ENCODE results near the gene ZEB2.

The ZEB2 gene

GRCh38 chr2:144439993-144440392 is 79.9 kb downstream of the ZEB2 start:
- peaks cover 59% of the 10 kb centered on the region for H3K4me1 ChIP-seq (ENCODE audit: insufficient read depth, low read length)
- H2AFZ ChIP-seq (ENCODE audit: low read depth, low read length) = no peak overlapping the region
- no peak overlapping the region for H3K4me3 ChIP-seq (ENCODE audit: low read length)
- no peaks in the 10 kb centered on the region for H3K27me3 ChIP-seq (ENCODE audit: insufficient read depth, low read length)
- H3K36me3 ChIP-seq (ENCODE audit: insufficient read depth, low read length) = peaks cover 8% of the 10 kb centered on the region
- no peaks in the 10 kb centered on the region for H3K9me3 ChIP-seq (ENCODE audit: low read length)

- Histone ChIP-seq H3K27me3 (ENCODE audit: insufficient read depth, low read length) (no peaks in the 10 kb centered on the region), H3K36me3 (ENCODE audit: insufficient read depth, low read length) (peaks cover 8% of the 10 kb centered on the region), H3K9me3 (ENCODE audit: low read length) (no peaks in the 10 kb centered on the region), H3K4me3 (ENCODE audit: low read length) (no peak overlapping the region), H2AFZ (ENCODE audit: low read depth, low read length) (no peak overlapping the region), H3K4me1 (ENCODE audit: insufficient read depth, low read length) (peaks cover 64% of the 10 kb centered on the region)
Observed at GRCh38 chr2:144438801-144439631, 80.9 kb downstream of the ZEB2 start.

- no peaks in the 10 kb centered on the region for H3K9me3 ChIP-seq (ENCODE audit: low read length)
- peaks cover 8% of the 10 kb centered on the region for H3K36me3 ChIP-seq (ENCODE audit: insufficient read depth, low read length)
- H2AFZ ChIP-seq (ENCODE audit: low read depth, low read length) = no peak overlapping the region
- no peaks in the 10 kb centered on the region for H3K27me3 ChIP-seq (ENCODE audit: insufficient read depth, low read length)
- no peak overlapping the region for H3K4me3 ChIP-seq (ENCODE audit: low read length)
- H3K4me1 ChIP-seq (ENCODE audit: insufficient read depth, low read length) = peaks cover 67% of the 10 kb centered on the region
Observed at GRCh38 chr2:144437636-144438035, 82.3 kb downstream of the ZEB2 start.

GRCh38 chr2:144434425-144435222 is 85.3 kb downstream of the ZEB2 start:
- Histone ChIP-seq H2AFZ (ENCODE audit: low read depth, low read length) (no peak overlapping the region), H3K27me3 (ENCODE audit: insufficient read depth, low read length) (no peaks in the 10 kb centered on the region), H3K9me3 (ENCODE audit: low read length) (no peaks in the 10 kb centered on the region), H3K4me1 (ENCODE audit: insufficient read depth, low read length) (peaks cover 67% of the 10 kb centered on the region), H3K36me3 (ENCODE audit: insufficient read depth, low read length) (peaks cover 11% of the 10 kb centered on the region), H3K4me3 (ENCODE audit: low read length) (no peak overlapping the region)

- Histone ChIP-seq H3K36me3 (ENCODE audit: insufficient read depth, low read length) (peaks cover 27% of the 10 kb centered on the region), H3K4me3 (ENCODE audit: low read length) (no peak overlapping the region), H3K9me3 (ENCODE audit: low read length) (no peaks in the 10 kb centered on the region), H2AFZ (ENCODE audit: low read depth, low read length) (no peak overlapping the region), H3K4me1 (ENCODE audit: insufficient read depth, low read length) (peaks cover 58% of the 10 kb centered on the region), H3K27me3 (ENCODE audit: insufficient read depth, low read length) (no peaks in the 10 kb centered on the region)
Observed at GRCh38 chr2:144432921-144433320, 87.0 kb downstream of the ZEB2 start.

GRCh38 chr2:144431998-144432397 is 87.9 kb downstream of the ZEB2 start:
- no peaks in the 10 kb centered on the region for H3K27me3 ChIP-seq (ENCODE audit: insufficient read depth, low read length)
- H3K36me3 ChIP-seq (ENCODE audit: insufficient read depth, low read length) = peaks cover 32% of the 10 kb centered on the region

GRCh38 chr2:144431392-144431783 is 88.5 kb downstream of the ZEB2 start:
- Histone ChIP-seq H3K9me3 (ENCODE audit: low read length) (no peaks in the 10 kb centered on the region), H2AFZ (ENCODE audit: low read depth, low read length) (no peak overlapping the region), H3K4me1 (ENCODE audit: insufficient read depth, low read length) (peaks cover 67% of the 10 kb centered on the region), H3K4me3 (ENCODE audit: low read length) (no peak overlapping the region), H3K27me3 (ENCODE audit: insufficient read depth, low read length) (no peaks in the 10 kb centered on the region), H3K36me3 (ENCODE audit: insufficient read depth, low read length) (peaks cover 31% of the 10 kb centered on the region)

More at GRCh38 chr2:144431998-144432397, 87.9 kb downstream of the ZEB2 start:
- H2AFZ ChIP-seq (ENCODE audit: low read depth, low read length) = no peak overlapping the region
- H3K4me1 ChIP-seq (ENCODE audit: insufficient read depth, low read length) = peaks cover 66% of the 10 kb centered on the region
- no peaks in the 10 kb centered on the region for H3K9me3 ChIP-seq (ENCODE audit: low read length)
- H3K4me3 ChIP-seq (ENCODE audit: low read length) = no peak overlapping the region

- H2AFZ ChIP-seq (ENCODE audit: low read depth, low read length) = no peak overlapping the region
- no peaks in the 10 kb centered on the region for H3K9me3 ChIP-seq (ENCODE audit: low read length)
- H3K4me3 ChIP-seq (ENCODE audit: low read length) = no peak overlapping the region
- peaks cover 33% of the 10 kb centered on the region for H3K36me3 ChIP-seq (ENCODE audit: insufficient read depth, low read length)
- peaks cover 67% of the 10 kb centered on the region for H3K4me1 ChIP-seq (ENCODE audit: insufficient read depth, low read length)
- H3K27me3 ChIP-seq (ENCODE audit: insufficient read depth, low read length) = no peaks in the 10 kb centered on the region
Observed at GRCh38 chr2:144430722-144431391, 89.1 kb downstream of the ZEB2 start.

GRCh38 chr2:144429396-144430112 is 90.4 kb downstream of the ZEB2 start:
- H3K36me3 ChIP-seq (ENCODE audit: insufficient read depth, low read length) = peaks cover 36% of the 10 kb centered on the region
- no peaks in the 10 kb centered on the region for H3K9me3 ChIP-seq (ENCODE audit: low read length)
- H3K4me3 ChIP-seq (ENCODE audit: low read length) = no peak overlapping the region
- H3K27me3 ChIP-seq (ENCODE audit: insufficient read depth, low read length) = no peaks in the 10 kb centered on the region
- no peak overlapping the region for H2AFZ ChIP-seq (ENCODE audit: low read depth, low read length)
- peaks cover 62% of the 10 kb centered on the region for H3K4me1 ChIP-seq (ENCODE audit: insufficient read depth, low read length)

- no peak overlapping the region for H3K4me3 ChIP-seq (ENCODE audit: low read length)
- H3K27me3 ChIP-seq (ENCODE audit: insufficient read depth, low read length) = no peaks in the 10 kb centered on the region
- no peaks in the 10 kb centered on the region for H3K9me3 ChIP-seq (ENCODE audit: low read length)
- H3K4me1 ChIP-seq (ENCODE audit: insufficient read depth, low read length) = peaks cover 37% of the 10 kb centered on the region
- H3K36me3 ChIP-seq (ENCODE audit: insufficient read depth, low read length) = peaks cover 59% of the 10 kb centered on the region
- H2AFZ ChIP-seq (ENCODE audit: low read depth, low read length) = no peak overlapping the region
Observed at GRCh38 chr2:144426981-144427479, 92.9 kb downstream of the ZEB2 start.

GRCh38 chr2:144426355-144426754 is 93.6 kb downstream of the ZEB2 start:
- Histone ChIP-seq H3K36me3 (ENCODE audit: insufficient read depth, low read length) (peaks cover 66% of the 10 kb centered on the region), H3K27me3 (ENCODE audit: insufficient read depth, low read length) (no peaks in the 10 kb centered on the region), H2AFZ (ENCODE audit: low read depth, low read length) (no peak overlapping the region), H3K9me3 (ENCODE audit: low read length) (no peaks in the 10 kb centered on the region), H3K4me3 (ENCODE audit: low read length) (no peak overlapping the region), H3K4me1 (ENCODE audit: insufficient read depth, low read length) (peaks cover 32% of the 10 kb centered on the region)

GRCh38 chr2:144424559-144425240 is 95.2 kb downstream of the ZEB2 start:
- H3K4me3 ChIP-seq (ENCODE audit: low read length) = no peak overlapping the region
- no peak overlapping the region for H2AFZ ChIP-seq (ENCODE audit: low read depth, low read length)
- H3K36me3 ChIP-seq (ENCODE audit: insufficient read depth, low read length) = peaks cover 78% of the 10 kb centered on the region
- H3K27me3 ChIP-seq (ENCODE audit: insufficient read depth, low read length) = no peaks in the 10 kb centered on the region
- H3K9me3 ChIP-seq (ENCODE audit: low read length) = no peaks in the 10 kb centered on the region
- peaks cover 15% of the 10 kb centered on the region for H3K4me1 ChIP-seq (ENCODE audit: insufficient read depth, low read length)
